ENCODE results near the gene CAMTA2. TPM values are rescaled to one million over a fixed set of nuclear protein-coding genes. Genes with fewer than 3 reads are reported as not detected.

CAMTA2 gene
- total and polyA plus RNA-seq, 9 of the 15 experiments (the other 6 are each of a cell fraction or from before 2014, with no cell fraction given): 0.24 to 25.1 (median 6.3) TPM

DNA sequence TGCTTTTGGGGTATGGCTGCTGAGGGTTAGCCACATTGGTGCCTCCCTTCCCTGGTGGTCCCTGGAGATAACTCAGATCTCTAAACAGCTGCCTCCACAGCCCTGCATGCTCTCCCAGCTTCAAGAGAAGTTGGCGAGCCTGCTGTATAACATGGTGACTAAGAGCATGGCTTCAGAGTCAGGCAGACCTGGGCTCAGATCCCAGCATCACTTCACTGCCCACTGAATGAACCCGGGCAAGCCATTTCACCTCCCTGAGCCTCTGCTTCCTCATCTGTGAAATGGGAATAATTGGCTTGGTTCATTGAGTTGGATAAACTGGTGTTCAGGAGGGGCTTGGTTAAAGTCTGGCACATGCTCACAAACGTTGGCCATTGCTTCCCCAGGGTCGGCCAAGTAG is 26.9 kb upstream of the CAMTA2 start:
- H3K79me2 ChIP-seq (ENCODE audit: control insufficient read depth, insufficient read depth, low read length): no peaks in the 10 kb centered on the region
- CTCF ChIA-PET (ENCODE audit: low intra/inter-chr PET ratio): no interaction called here
- 82% methylated on average over 3 of the region's 4 CpGs for WGBS (ENCODE audit: insufficient coverage, low coverage, missing lambda C conversion rate)
- no peak for FAIRE-seq
- in situ Hi-C loops (cut with MboI): no loop called here
- no peak overlapping the region for H3K27ac ChIP-seq (ENCODE audit: extremely low read depth, low read depth, low read length)
- H3K4me1 ChIP-seq (replicated peaks in 1 of 2; ENCODE audit: control insufficient read depth in 2 of 2, insufficient read depth in 2 of 2, low read length in 2 of 2): peaks cover 0 to 3% of the 10 kb centered on the region in 2 experiments; a peak in 2 of 5 replicates
- H3K4me2 ChIP-seq (ENCODE audit: insufficient read depth, low read length): no peak overlapping the region
- intact Hi-C loops (cut with micrococcal nuclease): no loop called here
- DNase-seq (ENCODE audit: extremely low read depth in 1 of 4, low spot score in 3 of 4): no peak
- H4K20me1 ChIP-seq (replicated peaks; ENCODE audit: control insufficient read depth, insufficient read depth, low read length): no peaks in the 10 kb centered on the region
- no peaks in the 10 kb centered on the region for H3K27me3 ChIP-seq (ENCODE audit: control insufficient read depth in 2 of 2, insufficient read depth in 2 of 2, low read length in 2 of 2)
- H3K9ac ChIP-seq (ENCODE audit: insufficient read depth in 1 of 2, low read depth in 2 of 2, low read length in 2 of 2): no peak overlapping the region
- POLR2A ChIA-PET: interaction anchor here (0.6 kb wide), 1 partner anchor 66 kb away, joined by 3 read pairs; the partner anchor contains the start of gene PFN1
- no peak for ATAC-seq
- H3K4me3 ChIP-seq: no peak overlapping the region
- H2AFZ ChIP-seq (ENCODE audit: low read depth, low read length): no peak overlapping the region
- no peaks in the 10 kb centered on the region for H3K9me3 ChIP-seq (replicated peaks; ENCODE audit: control insufficient read depth, insufficient read depth, low read depth, low read length)
- no peaks in the 10 kb centered on the region for H3K9me1 ChIP-seq (ENCODE audit: control insufficient read depth, insufficient read depth, low read length)
- no TSS peak for BruUV-seq (replicated peaks)
- peaks cover 41% of the 10 kb centered on the region; the same call in 2 of the 3 replicates for H3K36me3 ChIP-seq (ENCODE audit: control insufficient read depth, insufficient read depth, low read length)
- TF ChIP-seq RBM25 (IDR thresholded peaks at IDR 0.05; ENCODE audit: low read depth, low read length, severe bottlenecking) (peak; percentile 5), ZNF444 (CRISPR knock-in tag; IDR thresholded peaks at IDR 0.05) (no peak), MTF1 (CRISPR knock-in tag; IDR thresholded peaks at IDR 0.05; ENCODE audit: borderline replicate concordance) (no peak), CEBPG (CRISPR knock-in tag; IDR thresholded peaks at IDR 0.05) (no peak), CEBPG (tag; conservative IDR thresholded peaks at IDR 0.05 in 1 of 2, IDR thresholded peaks at IDR 0.05 in 1 of 2) (no peak), PCBP1 (IDR thresholded peaks at IDR 0.05; ENCODE audit: low read depth, low read length, poor library complexity, severe bottlenecking) (no peak), ZNF41 (CRISPR knock-in tag; conservative IDR thresholded peaks at IDR 0.05) (no peak)
